GM18502 (cell line): ENCODE results near the gene PIGV.
"Not testable (repeated sequence)": the region's sequence is repeated elsewhere in the genome, so short reads cannot be mapped to it uniquely, and the experiment has no call there.

Experiments used
- ATAC-seq: cut with Tn5 transposase; IDR thresholded peaks from one replicate; pipeline ENCODE4 v1.9.1; 2021; ENCODE audit warnings: mild to moderate bottlenecking; ENCODE audit not compliant: unreplicated experiment, poor library complexity

The PIGV gene

GRCh38 chr1:26829184-26829911 is 41.6 kb downstream of the PIGV start:
- no peak for ATAC-seq

GRCh38 chr1:26831059-26831458 is 43.3 kb downstream of the PIGV start:
- no peak for ATAC-seq

- ATAC-seq: no peak
Observed at GRCh38 chr1:26831546-26832248, 43.9 kb downstream of the PIGV start.

- ATAC-seq: no peak
Observed at GRCh38 chr1:26832249-26832960, 44.7 kb downstream of the PIGV start.

GRCh38 chr1:26833432-26834405 is 46.0 kb downstream of the PIGV start:
- ATAC-seq: peak; percentile 84

GRCh38 chr1:26837665-26838064 is 49.9 kb downstream of the PIGV start:
- ATAC-seq: not testable (repeated sequence)

- peak; percentile 89 for ATAC-seq
Observed at GRCh38 chr1:26838474-26839338, 51.0 kb downstream of the PIGV start.

- no peak for ATAC-seq
Observed at GRCh38 chr1:26839339-26839722, 51.6 kb downstream of the PIGV start.

GRCh38 chr1:26839779-26840178 is 52.0 kb downstream of the PIGV start:
- no peak for ATAC-seq

- no peak for ATAC-seq
Observed at GRCh38 chr1:26844424-26845196, 56.9 kb downstream of the PIGV start.

- ATAC-seq: not testable (repeated sequence)
Observed at GRCh38 chr1:26847826-26848225, 60.1 kb downstream of the PIGV start.
